ENCODE data around the gene SPDYE9.
"Not testable (repeated sequence)": the region's sequence is repeated elsewhere in the genome, so short reads cannot be mapped to it uniquely, and the experiment has no call there.

DNA sequence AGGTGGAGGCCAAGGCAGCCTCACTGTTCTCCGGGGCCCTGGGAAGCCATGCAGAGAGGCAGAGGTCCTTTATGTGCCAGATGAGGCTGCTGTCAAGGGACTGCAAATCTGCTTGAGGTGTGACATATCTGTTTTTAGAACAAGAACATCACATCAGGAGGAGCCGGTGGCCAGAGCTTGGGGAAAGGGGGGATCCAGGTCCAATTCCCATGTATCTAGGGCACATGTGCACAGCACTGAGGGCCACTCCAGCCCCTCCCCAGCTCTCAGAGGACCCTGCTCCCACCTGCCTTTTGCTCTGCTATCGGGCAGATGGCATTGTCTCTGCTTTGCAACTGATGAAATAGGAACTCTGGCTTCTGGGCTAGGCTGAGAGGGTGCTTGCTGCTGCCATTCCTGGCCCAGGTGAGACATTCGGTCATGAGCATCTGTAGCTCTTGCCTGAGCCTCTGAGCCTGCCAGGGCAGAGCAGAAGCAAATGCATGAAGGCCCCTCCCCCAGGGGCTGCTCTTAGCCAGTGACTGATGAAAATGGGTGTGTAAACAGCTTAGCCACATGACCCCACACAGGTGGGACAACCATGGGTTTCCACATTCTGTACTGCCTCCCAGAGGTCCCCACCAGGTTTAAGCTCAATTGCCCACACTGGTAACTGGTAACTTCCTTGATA, 37.1 kb upstream of the SPDYE9 start:
- not testable (repeated sequence) for TF ChIP-seq EZH2 (IDR thresholded peaks at IDR 0.05; ENCODE audit: insufficient read depth, poor library complexity, severe bottlenecking); EZH2phosphoT487 (IDR thresholded peaks at IDR 0.05; ENCODE audit: insufficient read depth, low read depth)
